Measurements from ENCODE around the gene NEGR1.
"Not testable (repeated sequence)": the region's sequence is repeated elsewhere in the genome, so short reads cannot be mapped to it uniquely, and the experiment has no call there.

NEGR1 gene

DNA sequence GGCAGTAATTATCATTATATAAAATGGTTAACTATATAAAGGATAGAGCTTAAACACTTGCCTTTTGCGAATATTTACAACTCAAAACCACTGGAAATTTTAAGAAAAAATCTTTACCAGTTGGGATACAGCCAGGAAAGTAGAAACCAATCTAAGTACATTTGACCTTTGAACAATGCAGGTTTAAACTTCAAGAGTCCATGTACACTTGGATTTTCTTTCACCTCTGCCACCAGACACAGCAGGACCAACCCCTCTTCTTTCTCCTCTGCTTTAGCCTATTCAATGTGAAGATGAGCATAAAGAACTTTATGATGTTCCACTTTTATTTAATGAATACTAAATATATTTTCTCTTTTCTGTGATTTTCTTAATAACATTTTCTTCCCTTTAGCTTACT, 361.1 kb downstream of the NEGR1 start:
- no peak for DNase-seq

DNA sequence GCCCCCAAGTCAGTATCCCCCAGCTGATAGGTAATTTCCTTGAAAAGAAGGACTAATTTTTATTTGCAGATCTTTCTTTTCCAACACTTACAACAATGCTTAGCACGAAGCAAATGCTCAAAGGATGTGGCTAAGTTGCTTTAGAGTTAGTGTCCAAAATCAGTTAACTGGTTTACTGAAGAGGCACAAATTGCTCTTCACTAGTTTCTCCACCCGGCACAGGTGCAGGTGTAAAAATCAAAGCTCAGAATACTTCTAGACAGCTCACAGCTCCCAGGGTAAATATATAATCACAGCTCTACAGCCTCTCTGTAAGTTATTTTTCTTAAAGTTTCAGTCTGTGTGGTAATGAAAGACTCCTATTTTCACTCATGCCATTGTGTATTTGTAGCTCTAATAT, 361.8 kb downstream of the NEGR1 start:
- DNase-seq = no peak

DNA sequence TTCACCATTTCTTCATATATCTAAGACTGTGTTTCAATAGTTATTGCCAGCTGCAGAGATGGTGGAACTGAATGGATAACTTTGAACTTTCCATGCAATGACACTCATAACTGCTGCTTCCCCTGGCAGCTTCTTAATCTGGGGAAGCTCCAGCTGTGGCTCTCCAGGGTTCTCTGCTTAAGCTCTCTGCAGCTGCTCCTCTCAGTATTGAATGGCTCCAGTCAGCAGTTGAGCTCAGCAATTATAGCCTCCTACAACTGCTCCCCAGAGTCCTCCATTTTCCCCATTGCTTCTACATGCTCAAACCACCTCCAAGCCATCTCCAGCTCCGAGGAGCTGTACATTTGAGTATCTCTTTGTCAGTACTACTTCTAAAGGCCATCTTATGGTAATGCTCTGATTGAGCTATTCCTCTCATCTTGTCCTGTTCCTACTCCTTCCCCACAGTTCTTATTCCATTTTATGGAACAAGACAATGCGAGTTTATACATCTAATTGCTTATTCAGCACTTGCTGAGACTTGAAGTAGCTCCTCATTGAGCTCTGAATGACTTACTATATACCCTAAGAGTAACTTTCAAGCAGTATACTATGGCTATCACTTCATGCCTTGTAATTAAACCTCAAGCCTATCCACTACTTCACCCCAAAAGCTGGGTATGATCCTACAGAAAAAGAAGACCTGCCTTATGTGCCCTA, 362.4 kb downstream of the NEGR1 start:
- no peak for DNase-seq

- no peak for DNase-seq
Observed at GRCh38 chr1:71918630-71919029, 363.7 kb downstream of the NEGR1 start.

DNA sequence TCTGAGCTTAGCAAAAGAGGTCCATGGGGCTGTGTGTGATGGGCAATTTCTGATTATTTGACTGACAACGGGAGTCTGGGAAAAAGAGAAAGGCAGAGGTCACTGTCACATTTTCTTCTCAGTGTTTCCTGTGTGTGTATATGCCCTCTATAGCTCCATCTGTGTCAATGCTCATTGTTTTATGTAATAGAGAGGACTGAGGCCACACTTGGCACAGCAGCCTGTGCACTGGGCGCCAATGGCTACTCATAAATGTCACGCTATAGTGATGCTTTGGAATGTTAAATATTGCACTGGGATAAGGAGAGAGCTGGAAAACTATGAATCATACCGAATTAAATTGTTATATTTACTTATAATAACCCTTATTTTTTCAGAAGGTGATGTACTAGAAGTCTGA, 365.4 kb downstream of the NEGR1 start:
- no peak for DNase-seq

- DNase-seq = no peak
Observed at GRCh38 chr1:71914626-71915025, 367.7 kb downstream of the NEGR1 start.

GRCh38 chr1:71908871-71909390, 373.4 kb downstream of the NEGR1 start:
- DNase-seq = no peak

GRCh38 chr1:71908303-71908702, 374.0 kb downstream of the NEGR1 start:
- DNase-seq = no peak

GRCh38 chr1:71899881-71900280, 382.5 kb downstream of the NEGR1 start:
- no peak for DNase-seq

GRCh38 chr1:71888166-71888565, 394.2 kb downstream of the NEGR1 start:
- not testable (repeated sequence) for DNase-seq

DNA sequence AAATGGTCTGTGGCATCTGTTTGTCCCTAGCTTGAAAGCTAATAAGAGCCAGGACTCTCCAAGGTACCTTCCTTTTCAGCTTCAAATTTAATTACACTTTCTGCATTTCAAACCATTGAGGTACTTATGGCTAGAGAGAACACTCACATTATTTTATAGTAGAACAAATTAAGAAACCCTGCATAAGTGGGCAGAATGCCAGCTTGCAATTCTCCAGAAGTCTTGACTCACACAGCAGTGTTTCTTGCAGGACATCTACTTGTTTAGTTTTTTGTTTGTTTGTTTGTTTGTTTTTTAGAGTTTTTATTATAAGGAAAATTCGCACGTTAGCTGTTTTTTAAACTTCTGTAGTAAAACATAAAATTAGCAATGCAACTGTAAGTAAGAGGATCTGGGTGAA, 397.2 kb downstream of the NEGR1 start:
- no peak for DNase-seq

GRCh38 chr1:71882637-71883036, 399.7 kb downstream of the NEGR1 start:
- DNase-seq = no peak

DNA sequence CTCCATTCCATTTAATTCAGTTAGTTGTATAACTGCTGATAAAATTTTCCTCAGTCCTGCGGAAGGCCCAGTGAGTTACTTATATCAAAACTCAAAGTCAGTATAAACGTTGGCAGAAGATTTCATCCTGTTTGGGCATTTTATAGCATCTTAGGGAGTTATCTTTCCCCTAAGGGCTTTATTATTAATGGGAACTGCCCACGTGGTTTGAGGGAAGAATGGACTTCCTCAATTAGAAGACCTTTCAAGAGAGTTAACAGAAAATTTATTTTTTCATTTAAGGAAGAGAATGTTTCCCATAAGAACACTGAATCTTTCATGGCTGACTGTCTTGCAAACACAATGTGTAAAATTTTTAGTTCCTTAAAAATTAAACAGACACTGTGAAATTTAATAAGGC, 400.1 kb downstream of the NEGR1 start:
- DNase-seq = no peak

DNA sequence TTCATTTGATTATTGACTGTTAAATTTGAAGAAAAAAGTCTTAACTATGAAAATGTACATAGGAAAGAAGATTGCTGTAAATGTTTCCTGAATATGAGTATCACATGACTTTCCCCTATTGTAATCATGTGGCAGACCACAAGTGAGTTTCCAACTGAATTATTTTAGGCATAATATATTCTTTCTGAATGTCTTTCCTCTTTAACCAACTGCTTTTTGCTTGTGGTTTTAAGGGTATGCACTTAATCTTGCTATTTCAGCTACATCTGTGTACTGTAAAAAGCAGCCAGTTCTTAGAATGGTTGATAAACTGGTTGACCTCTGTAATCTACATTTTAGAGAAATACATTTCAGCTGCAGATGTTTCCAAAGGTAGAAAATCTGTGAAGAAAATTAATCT, 400.7 kb downstream of the NEGR1 start:
- DNase-seq = no peak

- DNase-seq = no peak
Observed at GRCh38 chr1:71869326-71869725, 413.0 kb downstream of the NEGR1 start.

- DNase-seq = no peak
Observed at GRCh38 chr1:71862756-71863155, 419.6 kb downstream of the NEGR1 start.

DNA sequence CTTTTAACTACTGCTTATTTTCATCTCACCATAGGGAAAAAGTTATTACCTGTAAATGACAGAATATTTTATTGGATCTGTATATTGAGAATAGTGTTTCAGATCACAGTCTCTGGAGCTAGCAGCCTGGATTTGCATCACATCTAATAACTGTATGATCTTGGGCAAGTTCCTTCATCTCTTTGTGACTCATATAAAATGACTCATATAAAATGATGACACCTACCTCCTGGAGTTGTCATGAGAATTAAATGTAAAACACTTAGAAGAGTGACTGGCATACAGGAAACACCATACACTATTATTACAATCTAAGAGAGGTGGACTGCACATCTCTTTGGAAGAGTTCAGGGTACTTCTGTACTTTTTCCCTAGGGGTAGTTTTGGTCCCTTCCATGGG, 421.3 kb downstream of the NEGR1 start:
- DNase-seq = no peak

DNA sequence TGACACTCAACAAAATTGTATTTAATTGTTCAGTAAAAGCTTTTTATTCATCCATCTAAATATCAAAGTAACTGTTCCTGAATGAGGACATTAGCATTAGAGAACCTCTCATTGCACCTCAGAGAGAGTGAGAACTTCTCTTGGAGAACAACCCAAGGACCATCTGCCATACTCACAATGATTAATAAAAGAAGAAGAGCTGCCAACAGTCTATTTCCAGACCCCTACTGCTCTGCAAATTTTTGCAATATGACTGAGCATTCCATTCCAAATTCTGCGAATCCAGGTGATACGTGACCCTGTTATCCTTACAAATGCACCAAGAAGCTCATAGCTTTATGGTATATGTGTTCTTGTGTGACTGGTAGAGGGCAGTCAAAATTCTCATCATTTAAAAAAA, 422.5 kb downstream of the NEGR1 start:
- no peak for DNase-seq

DNA sequence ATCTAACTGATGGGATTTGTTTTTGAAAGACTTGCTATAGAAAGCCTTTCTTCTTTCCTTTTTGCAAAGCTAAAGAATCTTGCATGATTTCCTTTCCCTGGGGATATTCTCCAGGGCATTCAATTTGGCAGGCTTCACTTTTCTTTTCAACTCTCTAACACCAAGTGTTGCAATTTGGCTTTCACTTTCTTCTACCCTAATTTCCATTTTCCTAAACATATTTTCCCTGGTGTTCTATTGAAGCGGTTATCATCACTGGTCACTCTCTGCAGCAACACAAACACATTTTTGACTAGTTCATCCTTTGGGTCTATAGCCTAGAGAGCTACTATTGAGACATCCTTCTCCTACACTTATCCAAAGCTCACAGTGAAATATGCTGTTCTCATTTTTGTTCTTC, 424.5 kb downstream of the NEGR1 start:
- DNase-seq = no peak

DNA sequence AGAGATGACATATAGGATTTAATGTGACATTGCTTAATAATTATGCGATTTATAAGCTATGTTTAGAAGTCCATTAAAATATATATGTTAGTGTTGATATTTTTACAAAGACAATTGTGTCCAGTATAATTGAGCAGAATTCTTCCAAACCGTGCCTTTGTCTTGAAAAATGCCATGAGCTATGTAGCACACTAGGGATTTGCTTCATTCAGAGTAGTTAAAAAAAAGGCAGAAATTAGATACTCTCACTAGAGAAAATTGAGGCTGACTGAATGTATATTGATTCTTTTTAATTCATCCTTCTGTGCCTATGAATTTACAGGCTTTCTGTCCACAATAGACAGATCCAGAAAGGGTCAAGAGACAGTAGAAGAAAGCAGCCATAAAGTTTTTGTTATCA, 429.0 kb downstream of the NEGR1 start:
- DNase-seq = no peak

- no peak for DNase-seq
Observed at GRCh38 chr1:71850936-71851335, 431.4 kb downstream of the NEGR1 start.

DNA sequence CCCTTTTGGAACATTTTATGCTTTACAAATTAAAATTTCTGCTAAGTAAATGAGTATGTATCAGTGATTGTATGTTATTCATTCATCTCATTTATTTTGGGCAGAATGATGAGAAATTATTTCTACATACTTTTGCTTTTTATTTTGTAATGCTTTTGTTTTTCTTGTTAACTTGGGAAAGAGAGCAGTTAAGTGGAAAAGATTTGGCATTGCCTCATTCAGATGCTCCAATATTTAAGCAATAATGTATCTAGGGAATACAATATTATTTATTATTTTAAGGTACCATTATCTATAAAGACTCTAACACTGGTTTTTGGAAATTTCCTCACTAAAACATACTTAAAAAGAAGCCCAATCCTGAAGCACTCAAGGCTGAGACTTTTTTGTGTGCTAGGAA, 431.8 kb downstream of the NEGR1 start:
- no peak for DNase-seq

DNA sequence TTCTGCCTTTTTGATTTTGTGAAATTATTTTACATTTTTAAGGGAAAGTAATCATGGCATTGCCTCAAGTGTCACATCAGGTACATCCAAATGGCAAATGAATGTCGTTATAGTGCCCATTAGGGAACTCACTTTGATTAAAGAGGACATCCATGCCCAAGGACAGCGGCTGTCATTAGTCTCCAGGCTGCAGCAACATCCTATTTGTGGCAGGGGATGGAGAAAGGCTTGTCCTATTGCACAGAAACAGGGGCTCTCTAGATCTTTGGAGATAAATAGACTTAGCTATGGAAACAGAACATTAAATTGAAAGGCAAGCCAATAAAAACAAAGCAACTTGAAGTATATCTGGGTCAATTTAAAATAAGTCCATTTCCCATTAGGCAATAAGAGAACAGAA, 439.3 kb downstream of the NEGR1 start:
- DNase-seq = no peak

- DNase-seq = no peak
Observed at GRCh38 chr1:71839876-71840275, 442.5 kb downstream of the NEGR1 start.

- no peak for DNase-seq
Observed at GRCh38 chr1:71836904-71837303, 445.4 kb downstream of the NEGR1 start.
